HL-60 (cell line): ENCODE measurements around the gene FAM171A1.

Experiments
- DNase-seq, 2 experiments: peaks; one replicate each; pipeline ENCODE4 v3.0.0-alpha.2; 2010 to 2020; ENCODE audit warnings: low read depth in 1 of 2, low spot score in 1 of 2
- H3K27ac ChIP-seq: fragments of 250-450 bp; sonication (Bioruptor Pico); replicated peaks from 2 replicates; pipeline ENCODE4 v1.5.1; 2020; ENCODE audit warnings: mild to moderate bottlenecking, moderate library complexity
- H3K27me3 ChIP-seq: fragments of 250-450 bp; sonication (Bioruptor Pico); 2 replicates; pipeline ENCODE4 v1.5.1; 2021; ENCODE audit warnings: mild to moderate bottlenecking, moderate library complexity; ENCODE audit not compliant: insufficient read depth, poor library complexity, severe bottlenecking
- H3K4me3 ChIP-seq: replicated peaks from 2 replicates; pipeline ENCODE4 v1.5.1; 2011; ENCODE audit warnings: mild to moderate bottlenecking, control low read depth, low read length; ENCODE audit not compliant: insufficient read depth
- GABPA ChIP-seq: IDR thresholded peaks from 2 replicates; pipeline ENCODE4 v1.6.1; 2012; ENCODE audit warnings: low read depth
- POLR2AphosphoS5 ChIP-seq: IDR thresholded peaks from 2 replicates; pipeline ENCODE4 v1.6.1; 2012; ENCODE audit warnings: low read depth
- SPI1 ChIP-seq: IDR thresholded peaks from 2 replicates; pipeline ENCODE4 v1.6.1; 2012; ENCODE audit warnings: low read depth, mild to moderate bottlenecking, borderline replicate concordance
- TF ChIP-seq, protein P1 (sequence below): IDR thresholded peaks from one replicate; pipeline ENCODE4 v1.5.1; 2011; ENCODE audit warnings: low read length, control low read depth, inconsistent platforms; ENCODE audit not compliant: insufficient read depth
- TF ChIP-seq, protein P2 (sequence below): IDR thresholded peaks from 2 replicates; pipeline ENCODE4 v1.6.1; 2012; ENCODE audit warnings: low read depth; ENCODE audit not compliant: insufficient replicate concordance

The FAM171A1 gene

DNA sequence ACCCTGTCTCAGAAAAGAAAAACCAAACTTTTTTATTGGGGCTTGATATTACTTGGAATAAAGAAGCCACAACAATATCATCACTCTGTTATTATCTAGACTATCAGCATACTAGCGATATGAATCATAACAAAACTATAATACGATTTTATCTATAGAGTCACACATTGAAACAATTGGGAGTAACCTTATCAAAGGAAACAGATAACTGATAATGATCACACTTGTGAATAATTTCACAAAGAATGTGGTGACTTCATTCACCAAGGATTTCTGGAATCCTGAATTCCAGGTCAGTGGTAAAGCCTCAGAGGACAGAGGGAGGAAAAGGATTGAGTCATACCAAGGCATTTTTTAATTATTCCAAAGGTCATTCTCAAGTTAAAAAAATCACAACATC, 170.5 kb downstream of the FAM171A1 start:
- TF ChIP-seq, protein P1, sequence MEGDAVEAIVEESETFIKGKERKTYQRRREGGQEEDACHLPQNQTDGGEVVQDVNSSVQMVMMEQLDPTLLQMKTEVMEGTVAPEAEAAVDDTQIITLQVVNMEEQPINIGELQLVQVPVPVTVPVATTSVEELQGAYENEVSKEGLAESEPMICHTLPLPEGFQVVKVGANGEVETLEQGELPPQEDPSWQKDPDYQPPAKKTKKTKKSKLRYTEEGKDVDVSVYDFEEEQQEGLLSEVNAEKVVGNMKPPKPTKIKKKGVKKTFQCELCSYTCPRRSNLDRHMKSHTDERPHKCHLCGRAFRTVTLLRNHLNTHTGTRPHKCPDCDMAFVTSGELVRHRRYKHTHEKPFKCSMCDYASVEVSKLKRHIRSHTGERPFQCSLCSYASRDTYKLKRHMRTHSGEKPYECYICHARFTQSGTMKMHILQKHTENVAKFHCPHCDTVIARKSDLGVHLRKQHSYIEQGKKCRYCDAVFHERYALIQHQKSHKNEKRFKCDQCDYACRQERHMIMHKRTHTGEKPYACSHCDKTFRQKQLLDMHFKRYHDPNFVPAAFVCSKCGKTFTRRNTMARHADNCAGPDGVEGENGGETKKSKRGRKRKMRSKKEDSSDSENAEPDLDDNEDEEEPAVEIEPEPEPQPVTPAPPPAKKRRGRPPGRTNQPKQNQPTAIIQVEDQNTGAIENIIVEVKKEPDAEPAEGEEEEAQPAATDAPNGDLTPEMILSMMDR = no peak
- TF ChIP-seq, protein P2, sequence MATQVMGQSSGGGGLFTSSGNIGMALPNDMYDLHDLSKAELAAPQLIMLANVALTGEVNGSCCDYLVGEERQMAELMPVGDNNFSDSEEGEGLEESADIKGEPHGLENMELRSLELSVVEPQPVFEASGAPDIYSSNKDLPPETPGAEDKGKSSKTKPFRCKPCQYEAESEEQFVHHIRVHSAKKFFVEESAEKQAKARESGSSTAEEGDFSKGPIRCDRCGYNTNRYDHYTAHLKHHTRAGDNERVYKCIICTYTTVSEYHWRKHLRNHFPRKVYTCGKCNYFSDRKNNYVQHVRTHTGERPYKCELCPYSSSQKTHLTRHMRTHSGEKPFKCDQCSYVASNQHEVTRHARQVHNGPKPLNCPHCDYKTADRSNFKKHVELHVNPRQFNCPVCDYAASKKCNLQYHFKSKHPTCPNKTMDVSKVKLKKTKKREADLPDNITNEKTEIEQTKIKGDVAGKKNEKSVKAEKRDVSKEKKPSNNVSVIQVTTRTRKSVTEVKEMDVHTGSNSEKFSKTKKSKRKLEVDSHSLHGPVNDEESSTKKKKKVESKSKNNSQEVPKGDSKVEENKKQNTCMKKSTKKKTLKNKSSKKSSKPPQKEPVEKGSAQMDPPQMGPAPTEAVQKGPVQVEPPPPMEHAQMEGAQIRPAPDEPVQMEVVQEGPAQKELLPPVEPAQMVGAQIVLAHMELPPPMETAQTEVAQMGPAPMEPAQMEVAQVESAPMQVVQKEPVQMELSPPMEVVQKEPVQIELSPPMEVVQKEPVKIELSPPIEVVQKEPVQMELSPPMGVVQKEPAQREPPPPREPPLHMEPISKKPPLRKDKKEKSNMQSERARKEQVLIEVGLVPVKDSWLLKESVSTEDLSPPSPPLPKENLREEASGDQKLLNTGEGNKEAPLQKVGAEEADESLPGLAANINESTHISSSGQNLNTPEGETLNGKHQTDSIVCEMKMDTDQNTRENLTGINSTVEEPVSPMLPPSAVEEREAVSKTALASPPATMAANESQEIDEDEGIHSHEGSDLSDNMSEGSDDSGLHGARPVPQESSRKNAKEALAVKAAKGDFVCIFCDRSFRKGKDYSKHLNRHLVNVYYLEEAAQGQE = no peak
- TF ChIP-seq POLR2AphosphoS5 (no peak), SPI1 (no peak), GABPA (no peak)
- Histone ChIP-seq H3K27ac (no peak overlapping the region), H3K4me3 (no peak overlapping the region), H3K27me3 (no peaks in the 10 kb centered on the region)
- DNase-seq = no peak

DNA sequence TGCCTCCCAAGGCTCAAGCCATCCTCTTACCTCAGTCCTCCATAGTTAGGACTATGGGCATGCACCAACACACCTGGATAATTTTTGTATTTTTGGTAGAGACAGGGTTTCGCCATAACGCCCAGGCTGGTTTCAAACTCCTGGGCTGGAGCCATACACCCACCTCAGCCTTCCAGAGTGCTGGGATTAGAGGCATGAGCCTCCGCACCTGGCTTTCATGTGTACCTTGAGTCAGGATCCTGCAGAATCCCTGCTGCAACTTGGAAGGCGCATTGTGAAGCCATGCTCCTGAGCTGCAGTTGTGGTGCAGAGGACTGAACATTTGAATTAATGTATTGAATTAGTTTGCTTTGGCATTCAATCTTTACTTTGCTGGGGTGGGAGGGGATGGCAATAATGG, 173.2 kb downstream of the FAM171A1 start:
- no peak for DNase-seq
- Histone ChIP-seq H3K27me3 (no peaks in the 10 kb centered on the region), H3K27ac (no peak overlapping the region), H3K4me3 (no peak overlapping the region)
- TF ChIP-seq, protein P2 = no peak
- TF ChIP-seq, protein P1 = no peak
- TF ChIP-seq GABPA (no peak), SPI1 (no peak), POLR2AphosphoS5 (no peak)

DNA sequence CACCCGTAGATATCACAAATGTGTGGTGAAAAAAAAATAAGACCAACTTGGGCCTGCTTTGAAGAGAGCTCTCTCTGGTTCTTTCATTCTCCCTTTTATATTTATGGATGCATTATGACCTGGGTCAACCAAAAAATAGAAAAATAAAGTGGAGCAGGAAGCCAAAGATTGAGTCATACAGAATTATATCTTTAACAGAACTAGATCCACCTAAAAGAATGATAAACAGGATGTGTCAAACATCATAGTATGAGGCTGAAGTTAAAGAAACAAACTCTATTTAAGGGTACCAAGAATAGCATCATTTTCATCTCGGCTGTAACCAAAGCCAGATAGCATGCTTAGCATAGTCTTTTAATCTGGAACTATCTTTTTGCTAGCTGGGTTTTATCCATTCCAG, 173.8 kb downstream of the FAM171A1 start:
- Histone ChIP-seq H3K4me3 (no peak overlapping the region), H3K27me3 (no peaks in the 10 kb centered on the region), H3K27ac (no peak overlapping the region)
- TF ChIP-seq, protein P1 = no peak
- no peak for TF ChIP-seq POLR2AphosphoS5
- TF ChIP-seq, protein P2 = no peak
- no peak for DNase-seq
